Neutrophil (primary cell): ENCODE data around the gene DNLZ.

ENCODE experiments used
- H3K27ac ChIP-seq: fragments of 200-600 bp; sonication (generic); 2 replicates; pipeline ENCODE4 v1.5.1; 2016; ENCODE audit warnings: mild to moderate bottlenecking, moderate library complexity
- H3K27me3 ChIP-seq: fragments of 200-600 bp; sonication (generic); 2 replicates; pipeline ENCODE4 v1.6.0; 2016; ENCODE audit warnings: mild to moderate bottlenecking
- H3K36me3 ChIP-seq: fragments of 200-600 bp; sonication (generic); 2 replicates; pipeline ENCODE4 v1.5.1; 2017
- H3K4me1 ChIP-seq, 2 experiments: fragments of 200-600 bp in 1 of 2; sonication (generic) in 1 of 2; 1 replicate in 1 of 2; 2 replicates in 1 of 2; pipeline versions ENCODE4 v1.5.1 to v1.6.1; 2013 to 2016; ENCODE audit warnings: low read depth in 1 of 2, low read length in 1 of 2, mild to moderate bottlenecking in 1 of 2, moderate library complexity in 1 of 2; ENCODE audit not compliant: control insufficient read depth in 1 of 2, insufficient read depth in 1 of 2
- H3K4me3 ChIP-seq, 2 experiments: fragments of 200-600 bp in 1 of 2; sonication (generic) in 1 of 2; 1 replicate in 1 of 2; 2 replicates in 1 of 2; pipeline ENCODE4 v1.5.1; 2013 to 2016; ENCODE audit warnings: low read depth in 1 of 2, low read length in 1 of 2, mild to moderate bottlenecking in 1 of 2, moderate library complexity in 1 of 2
- H3K9me3 ChIP-seq: fragments of 200-600 bp; sonication (generic); 2 replicates; pipeline ENCODE4 v1.5.1; 2016
- CTCF ChIP-seq: fragments of 200-600 bp; sonication (generic); IDR thresholded peaks from 2 replicates; pipeline ENCODE4 v1.5.1; 2016; ENCODE audit warnings: antibody characterized with exemption

The DNLZ gene

GRCh38 chr9:136330406-136330990, 33.0 kb downstream of the DNLZ start:
- Histone ChIP-seq H3K9me3 (no peaks in the 10 kb centered on the region), H3K4me1 (peaks cover 0 to 6% of the 10 kb centered on the region in 2 experiments), H3K27me3 (peaks cover 44% of the 10 kb centered on the region), H3K4me3 (no peak overlapping the region), H3K36me3 (no peaks in the 10 kb centered on the region), H3K27ac (no peak overlapping the region)
- no peak for TF ChIP-seq CTCF

- Histone ChIP-seq H3K9me3 (no peaks in the 10 kb centered on the region), H3K4me1 (peaks cover 0 to 6% of the 10 kb centered on the region in 2 experiments), H3K4me3 (no peak overlapping the region), H3K27ac (no peak overlapping the region), H3K27me3 (peaks cover 51% of the 10 kb centered on the region), H3K36me3 (no peaks in the 10 kb centered on the region)
- no peak for TF ChIP-seq CTCF
Observed at GRCh38 chr9:136329636-136330405, 33.7 kb downstream of the DNLZ start.

- Histone ChIP-seq H3K4me3 (no peak overlapping the region), H3K36me3 (no peaks in the 10 kb centered on the region), H3K4me1 (peaks cover 0 to 6% of the 10 kb centered on the region in 2 experiments), H3K27ac (no peak overlapping the region), H3K27me3 (peaks cover 57% of the 10 kb centered on the region), H3K9me3 (no peaks in the 10 kb centered on the region)
- no peak for TF ChIP-seq CTCF
Observed at GRCh38 chr9:136329211-136329627, 34.3 kb downstream of the DNLZ start.

- peaks cover 61% of the 10 kb centered on the region for H3K27me3 ChIP-seq
- no peaks in the 10 kb centered on the region for H3K36me3 ChIP-seq
- no peak overlapping the region for H3K27ac ChIP-seq
- no peak overlapping the region for H3K4me3 ChIP-seq
- no peaks in the 10 kb centered on the region for H3K9me3 ChIP-seq
- H3K4me1 ChIP-seq, result peaks cover 0 to 6% of the 10 kb centered on the region in 2 experiments
- no peak for TF ChIP-seq CTCF
Observed at GRCh38 chr9:136328622-136329041, 34.9 kb downstream of the DNLZ start.

GRCh38 chr9:136328011-136328621, 35.4 kb downstream of the DNLZ start:
- H3K27me3 ChIP-seq, result peaks cover 66% of the 10 kb centered on the region
- H3K27ac ChIP-seq, result no peak overlapping the region
- no peak overlapping the region for H3K4me3 ChIP-seq
- no peaks in the 10 kb centered on the region for H3K36me3 ChIP-seq
- TF ChIP-seq CTCF, result no peak
- H3K9me3 ChIP-seq, result no peaks in the 10 kb centered on the region
- peaks cover 0 to 6% of the 10 kb centered on the region in 2 experiments for H3K4me1 ChIP-seq
